Fibroblast of mammary gland (primary cell): Measurements from ENCODE around the gene OCRL.

Source experiments
- DNase-seq: peaks from one replicate; pipeline ENCODE4 v3.0.0-alpha.2; 2010; ENCODE audit warnings: low read depth
- H3K4me3 ChIP-seq: 2 replicates; pipeline ENCODE4 v1.5.1; 2011; ENCODE audit warnings: low read depth, mild to moderate bottlenecking, low read length, moderate library complexity; ENCODE audit not compliant: control insufficient read depth
- TF ChIP-seq, protein P1 (sequence below): conservative IDR thresholded peaks from 2 replicates; pipeline ENCODE4 v1.5.1; 2011; ENCODE audit warnings: low read depth, low read length, inconsistent platforms; ENCODE audit not compliant: control insufficient read depth, insufficient read depth

Gene OCRL

DNA sequence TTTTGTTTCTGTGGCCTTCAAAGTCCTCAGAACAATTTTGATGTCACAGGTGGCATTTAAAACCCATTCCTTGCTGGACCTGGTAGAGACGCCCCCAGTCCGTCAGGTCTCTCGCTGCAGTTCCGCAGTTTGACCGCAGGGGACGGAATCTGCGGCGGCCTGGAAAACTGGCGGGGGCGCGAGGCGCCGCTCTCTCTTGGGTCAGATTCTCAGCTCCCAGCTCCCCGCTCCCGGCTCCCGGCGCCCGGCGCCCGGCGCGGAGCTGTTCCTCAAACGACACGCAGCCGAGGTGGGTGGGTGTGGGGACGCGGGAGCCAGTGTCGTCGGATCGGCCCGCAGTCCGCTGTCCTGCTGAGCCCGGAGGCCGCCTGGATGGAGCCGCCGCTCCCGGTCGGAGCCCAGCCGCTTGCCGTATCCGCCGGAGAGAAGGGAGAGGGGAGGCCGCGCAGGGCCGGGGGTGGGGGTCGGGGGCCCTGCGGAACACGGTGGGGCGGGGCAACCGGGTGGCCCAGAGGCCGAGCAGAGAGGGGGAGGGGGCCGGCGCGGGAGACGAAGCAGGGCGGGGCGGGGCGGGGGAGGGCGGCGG lies at the start of gene OCRL:
Gene OCRL (plus strand): TSS at position 192 of the 586 bp plus-strand sequence. CDS start 181 bp downstream, at position 373.
- TF ChIP-seq, protein P1, sequence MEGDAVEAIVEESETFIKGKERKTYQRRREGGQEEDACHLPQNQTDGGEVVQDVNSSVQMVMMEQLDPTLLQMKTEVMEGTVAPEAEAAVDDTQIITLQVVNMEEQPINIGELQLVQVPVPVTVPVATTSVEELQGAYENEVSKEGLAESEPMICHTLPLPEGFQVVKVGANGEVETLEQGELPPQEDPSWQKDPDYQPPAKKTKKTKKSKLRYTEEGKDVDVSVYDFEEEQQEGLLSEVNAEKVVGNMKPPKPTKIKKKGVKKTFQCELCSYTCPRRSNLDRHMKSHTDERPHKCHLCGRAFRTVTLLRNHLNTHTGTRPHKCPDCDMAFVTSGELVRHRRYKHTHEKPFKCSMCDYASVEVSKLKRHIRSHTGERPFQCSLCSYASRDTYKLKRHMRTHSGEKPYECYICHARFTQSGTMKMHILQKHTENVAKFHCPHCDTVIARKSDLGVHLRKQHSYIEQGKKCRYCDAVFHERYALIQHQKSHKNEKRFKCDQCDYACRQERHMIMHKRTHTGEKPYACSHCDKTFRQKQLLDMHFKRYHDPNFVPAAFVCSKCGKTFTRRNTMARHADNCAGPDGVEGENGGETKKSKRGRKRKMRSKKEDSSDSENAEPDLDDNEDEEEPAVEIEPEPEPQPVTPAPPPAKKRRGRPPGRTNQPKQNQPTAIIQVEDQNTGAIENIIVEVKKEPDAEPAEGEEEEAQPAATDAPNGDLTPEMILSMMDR: peak; percentile 53
- peak; percentile 59 for DNase-seq
- H3K4me3 ChIP-seq: peak within 1 kb of the TSS; percentile 58

DNA sequence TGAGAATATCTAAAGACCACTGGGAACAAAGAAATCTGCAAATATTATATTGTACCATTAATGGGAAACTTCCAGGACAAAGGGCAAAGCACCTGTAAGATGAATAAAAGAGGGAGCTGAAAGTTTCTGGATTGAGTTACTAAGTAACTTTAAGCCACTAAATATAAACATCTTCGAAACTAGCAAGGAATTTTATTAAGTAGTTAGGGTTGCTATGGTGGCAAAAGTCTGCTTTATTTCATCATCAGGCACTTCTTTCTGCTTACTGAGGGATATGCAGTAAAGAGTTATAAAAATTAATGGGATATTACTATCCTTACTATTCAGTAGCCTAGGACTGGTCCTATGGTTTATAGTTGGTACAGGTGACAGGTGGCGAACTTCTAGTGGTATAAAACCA lies 49.7 kb upstream of the OCRL start:
- TF ChIP-seq, protein P1: no peak
- H3K4me3 ChIP-seq: no peak overlapping the region

DNA sequence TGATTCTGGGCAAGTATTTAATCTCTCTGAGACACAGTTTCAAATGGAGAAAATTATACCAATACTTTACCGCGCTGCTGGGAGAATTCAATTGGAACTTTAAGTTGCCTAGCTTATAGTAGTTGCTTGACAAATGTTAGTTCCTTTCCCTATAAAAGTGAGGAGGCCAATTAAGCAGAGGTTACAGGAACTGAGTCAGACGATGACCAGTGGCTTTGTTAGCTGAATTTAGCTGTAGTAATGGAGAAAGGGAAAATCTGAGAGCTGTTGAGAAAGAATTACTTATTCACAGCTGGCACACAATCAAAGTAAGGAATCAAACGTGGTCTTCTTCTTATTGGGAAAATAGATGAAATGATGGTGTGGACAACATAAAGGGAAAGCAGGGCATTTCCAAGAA lies 46.4 kb upstream of the OCRL start:
- no peak overlapping the region for H3K4me3 ChIP-seq
- DNase-seq: peak; percentile 77
- TF ChIP-seq, protein P1: no peak

More for the DNA sequence above, 49.7 kb upstream of the OCRL start:
- no peak for DNase-seq

DNA sequence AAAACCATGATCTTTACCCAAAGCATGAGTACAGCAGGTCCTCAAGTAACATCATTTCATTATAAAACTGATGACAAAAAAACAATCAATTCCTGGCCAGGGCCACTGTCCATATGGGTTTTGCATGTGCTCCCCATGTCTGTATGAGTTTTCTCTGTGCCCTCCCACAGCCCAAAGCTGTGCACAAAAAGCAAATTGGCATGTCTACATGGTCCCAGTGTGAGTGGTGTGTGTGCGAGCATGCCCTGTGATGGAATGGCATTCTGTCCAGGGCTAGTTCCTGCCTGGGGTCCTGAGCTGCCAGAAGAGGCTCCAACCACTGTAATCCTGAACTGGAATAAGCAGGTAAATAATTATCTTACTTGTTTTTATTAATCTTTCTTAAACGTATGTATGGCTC lies 45.2 kb upstream of the OCRL start:
- TF ChIP-seq, protein P1: no peak
- no peak for DNase-seq
- H3K4me3 ChIP-seq: no peak overlapping the region

DNA sequence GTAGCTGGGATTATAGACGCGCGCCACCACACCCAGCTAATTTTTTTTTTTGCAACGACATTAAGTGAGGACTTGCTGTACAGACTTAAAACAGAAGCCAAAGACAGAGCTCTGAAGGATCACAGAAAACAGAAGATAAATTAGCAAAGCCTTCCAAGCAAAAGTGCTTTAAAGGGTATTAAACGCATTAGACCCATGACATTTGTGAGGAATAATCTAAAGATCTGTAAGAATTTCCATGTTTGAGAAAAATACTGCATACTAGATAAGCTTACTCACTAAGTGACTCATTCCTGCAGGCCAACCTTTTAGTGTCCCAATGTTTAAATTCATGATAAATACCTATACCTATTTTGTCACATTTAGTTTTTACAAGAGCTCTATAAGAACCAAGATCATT lies 44.2 kb upstream of the OCRL start:
- H3K4me3 ChIP-seq: no peak overlapping the region
- TF ChIP-seq, protein P1: no peak
- DNase-seq: peak; percentile 37

DNA sequence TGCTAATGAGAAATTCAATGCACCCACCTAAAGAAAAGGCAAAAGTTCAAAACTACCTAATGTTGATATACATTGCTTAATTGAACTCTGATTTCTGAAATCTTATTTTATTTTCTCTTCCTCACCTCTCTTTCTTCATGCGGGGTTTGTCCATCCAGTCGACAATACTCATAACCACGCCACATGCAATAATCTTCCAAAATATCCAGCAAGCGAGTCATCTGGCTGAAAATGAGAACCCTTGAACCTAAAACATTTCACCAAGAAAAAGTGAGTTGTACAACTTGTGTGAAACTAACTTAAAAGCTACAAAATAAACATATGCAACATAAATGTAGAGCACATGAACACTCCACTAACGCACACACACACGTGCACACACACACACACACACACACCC lies 43.4 kb upstream of the OCRL start:
- peak; percentile 57 for DNase-seq
- TF ChIP-seq, protein P1: no peak
- H3K4me3 ChIP-seq: no peak overlapping the region

DNA sequence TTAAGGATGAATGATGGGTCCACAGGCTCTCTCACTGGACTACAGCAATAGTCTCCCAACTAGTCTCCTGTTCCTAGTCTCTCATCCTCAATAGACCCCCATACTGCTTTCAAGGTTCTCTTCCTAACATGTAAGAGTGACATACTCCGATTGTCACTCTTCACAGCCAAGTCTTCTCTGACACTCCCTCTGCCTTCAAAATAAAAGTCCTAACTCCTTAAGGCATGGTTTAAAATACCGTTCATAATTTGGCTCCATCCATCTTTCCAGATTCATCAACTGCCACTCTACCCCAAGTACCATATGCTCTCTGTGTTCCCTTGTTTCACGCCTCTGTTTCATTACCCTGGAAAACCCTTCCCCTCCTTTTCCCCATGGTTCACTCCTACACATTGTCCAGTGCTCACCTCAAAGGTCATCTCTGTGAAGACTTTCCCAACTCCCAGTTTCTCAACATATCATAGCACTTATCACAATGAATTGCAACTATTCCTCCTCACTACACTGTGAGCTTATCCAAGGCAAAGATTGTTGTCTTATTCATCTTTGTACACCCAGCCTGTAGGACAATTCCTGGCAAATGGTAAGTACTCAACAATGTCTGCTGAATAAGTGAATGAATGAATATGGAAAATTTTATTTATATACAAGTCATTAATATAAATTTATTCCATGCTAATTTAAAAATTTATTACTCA lies 42.8 kb upstream of the OCRL start:
- no peak overlapping the region for H3K4me3 ChIP-seq
- TF ChIP-seq, protein P1: no peak
- DNase-seq: no peak
